ENCODE measurements around the gene GALNT3.

Gene GALNT3

GRCh38 chr2:165766326-165766927 is 27.6 kb downstream of the GALNT3 start:
- TF ChIP-seq CTCF (IDR thresholded peaks at IDR 0.05; ENCODE audit: control insufficient read depth, insufficient read depth, low read depth, low read length, missing control alignments) = no peak

GRCh38 chr2:165762723-165763122 is 31.3 kb downstream of the GALNT3 start:
- no peak for TF ChIP-seq CTCF (IDR thresholded peaks at IDR 0.05; ENCODE audit: control insufficient read depth, insufficient read depth, low read depth, low read length, missing control alignments)
- no peak for DNase-seq (ENCODE audit: low read depth)
- no peak overlapping the region for H3K4me3 ChIP-seq (ENCODE audit: control insufficient read depth, low read depth, low read length)

More at GRCh38 chr2:165766326-165766927, 27.6 kb downstream of the GALNT3 start:
- no peak for DNase-seq (ENCODE audit: low read depth)
- H3K4me3 ChIP-seq (ENCODE audit: control insufficient read depth, low read depth, low read length) = no peak overlapping the region

GRCh38 chr2:165757906-165758675 is 36.0 kb downstream of the GALNT3 start:
- TF ChIP-seq CTCF (IDR thresholded peaks at IDR 0.05; ENCODE audit: control insufficient read depth, insufficient read depth, low read depth, low read length, missing control alignments) = no peak
- DNase-seq (ENCODE audit: low read depth) = no peak
- H3K4me3 ChIP-seq (ENCODE audit: control insufficient read depth, low read depth, low read length) = no peak overlapping the region

DNA sequence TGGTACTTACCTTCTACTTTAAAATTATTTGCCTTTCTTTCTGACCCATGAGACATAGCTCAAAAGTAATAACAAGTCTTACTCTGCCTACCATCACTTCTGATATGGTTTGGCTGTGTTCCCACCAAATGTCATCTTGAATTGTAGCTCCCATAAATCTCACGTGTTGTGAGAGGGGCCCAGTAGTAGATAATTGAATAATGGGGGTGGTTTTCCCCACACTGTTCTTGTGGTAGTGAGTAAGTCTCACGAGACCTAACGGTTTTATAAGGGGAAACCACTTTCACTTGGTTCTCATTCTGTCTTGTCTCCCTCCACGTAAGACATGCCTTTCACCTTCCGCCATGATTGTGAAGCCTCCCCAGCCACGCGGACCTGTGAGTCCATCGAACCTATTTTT is 47.5 kb downstream of the GALNT3 start:
- no peak for TF ChIP-seq CTCF (IDR thresholded peaks at IDR 0.05; ENCODE audit: control insufficient read depth, insufficient read depth, low read depth, low read length, missing control alignments)
- H3K4me3 ChIP-seq (ENCODE audit: control insufficient read depth, low read depth, low read length) = no peak overlapping the region
- DNase-seq (ENCODE audit: low read depth) = no peak

DNA sequence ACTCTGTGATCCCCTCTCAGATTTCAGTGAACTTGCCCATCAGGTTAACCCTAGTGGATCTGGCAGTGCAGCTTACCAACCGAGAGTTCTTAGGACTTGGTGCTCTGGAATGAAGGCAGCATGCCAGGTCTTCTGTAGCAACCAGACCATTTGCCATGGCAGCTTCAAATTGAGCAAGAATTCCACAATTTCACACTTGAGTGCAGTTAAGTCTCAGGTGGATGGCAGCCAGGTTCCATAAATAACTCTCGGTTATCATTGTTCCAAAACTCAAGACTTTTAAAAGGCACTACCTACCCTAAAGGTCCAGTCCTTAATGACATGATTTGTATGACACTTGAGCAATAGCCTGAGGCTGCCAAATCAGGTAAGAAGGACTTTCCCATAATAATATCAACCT is 48.1 kb downstream of the GALNT3 start:
- no peak overlapping the region for H3K4me3 ChIP-seq (ENCODE audit: control insufficient read depth, low read depth, low read length)
- TF ChIP-seq CTCF (IDR thresholded peaks at IDR 0.05; ENCODE audit: control insufficient read depth, insufficient read depth, low read depth, low read length, missing control alignments) = no peak
- peak; percentile 23 for DNase-seq (ENCODE audit: low read depth)

GRCh38 chr2:165743442-165743841 is 50.6 kb downstream of the GALNT3 start:
- no peak overlapping the region for H3K4me3 ChIP-seq (ENCODE audit: control insufficient read depth, low read depth, low read length)
- no peak for DNase-seq (ENCODE audit: low read depth)
- TF ChIP-seq CTCF (IDR thresholded peaks at IDR 0.05; ENCODE audit: control insufficient read depth, insufficient read depth, low read depth, low read length, missing control alignments) = no peak
